ENCODE measurements around the gene OPN4.

OPN4 gene

DNA sequence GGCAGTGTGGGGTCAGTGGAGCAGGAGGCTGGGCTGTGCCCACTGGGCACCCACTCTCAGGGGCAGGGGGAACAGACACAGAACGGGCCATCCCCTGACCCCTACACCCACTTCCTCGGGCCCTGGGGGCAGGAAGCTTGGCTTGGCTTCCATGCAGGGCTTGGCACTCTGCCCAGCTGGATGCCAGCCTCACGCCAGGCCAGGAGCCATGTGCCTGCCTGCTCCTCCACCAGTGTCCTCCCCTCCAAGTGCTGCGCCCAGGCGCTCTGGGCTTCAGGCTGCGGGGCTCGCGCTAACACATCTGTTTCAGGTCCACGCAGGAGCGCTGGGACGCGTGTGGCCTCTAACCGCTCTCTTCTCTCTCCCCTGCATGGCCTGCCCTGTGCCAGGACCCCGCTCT is 26.7 kb downstream of the OPN4 start:
- DNase-seq (ENCODE audit: low read depth) = no peak

GRCh38 chr10:86681722-86682386 is 27.5 kb downstream of the OPN4 start:
- no peak for DNase-seq (ENCODE audit: low read depth)

DNA sequence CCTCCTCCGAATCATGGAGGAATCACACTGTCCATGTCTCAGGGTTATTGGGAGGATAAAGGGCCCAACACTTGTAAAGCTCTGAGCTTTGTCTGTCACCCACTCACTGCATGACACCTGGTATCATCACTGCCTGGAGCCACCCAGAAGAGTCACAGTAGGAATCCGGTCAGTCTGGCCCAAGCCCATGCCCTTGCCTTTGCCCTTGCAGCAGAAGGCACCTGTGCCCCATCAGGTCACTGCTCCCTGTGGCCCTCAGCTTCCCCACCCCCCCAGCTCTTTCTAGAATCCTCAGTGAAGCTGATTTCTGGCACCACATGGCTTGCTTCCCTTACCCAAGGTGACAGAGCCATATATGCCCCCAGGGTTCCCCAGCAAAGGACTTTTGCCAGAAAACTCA is 28.3 kb downstream of the OPN4 start:
- DNase-seq (ENCODE audit: low read depth) = no peak

- no peak for DNase-seq (ENCODE audit: low read depth)
Measured at GRCh38 chr10:86684331-86685097, 30.2 kb downstream of the OPN4 start.

DNA sequence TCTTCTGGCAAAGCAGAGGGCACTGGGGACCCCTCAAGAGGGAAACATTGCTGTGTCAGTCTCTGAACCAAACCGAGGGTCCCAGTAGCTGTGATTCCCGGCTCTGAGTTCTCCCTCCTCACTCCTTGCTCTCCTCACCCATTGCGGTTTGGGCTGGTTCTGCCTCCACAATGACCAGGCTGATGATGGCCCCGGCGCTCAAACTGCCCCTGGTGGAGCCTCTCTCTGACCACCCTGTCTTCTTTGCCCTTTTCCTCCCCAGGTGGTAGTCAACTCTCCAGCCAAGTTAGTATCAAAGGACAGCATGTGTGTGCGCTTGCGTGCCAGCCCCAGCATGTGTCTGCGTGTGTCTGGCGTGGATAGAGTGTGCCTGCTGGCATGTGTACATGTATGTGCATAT is 31.1 kb downstream of the OPN4 start:
- DNase-seq (ENCODE audit: low read depth) = no peak

- no peak for DNase-seq (ENCODE audit: low read depth)
Measured at GRCh38 chr10:86685893-86686632, 31.7 kb downstream of the OPN4 start.

GRCh38 chr10:86686972-86687371 is 32.6 kb downstream of the OPN4 start:
- no peak for DNase-seq (ENCODE audit: low read depth)

DNA sequence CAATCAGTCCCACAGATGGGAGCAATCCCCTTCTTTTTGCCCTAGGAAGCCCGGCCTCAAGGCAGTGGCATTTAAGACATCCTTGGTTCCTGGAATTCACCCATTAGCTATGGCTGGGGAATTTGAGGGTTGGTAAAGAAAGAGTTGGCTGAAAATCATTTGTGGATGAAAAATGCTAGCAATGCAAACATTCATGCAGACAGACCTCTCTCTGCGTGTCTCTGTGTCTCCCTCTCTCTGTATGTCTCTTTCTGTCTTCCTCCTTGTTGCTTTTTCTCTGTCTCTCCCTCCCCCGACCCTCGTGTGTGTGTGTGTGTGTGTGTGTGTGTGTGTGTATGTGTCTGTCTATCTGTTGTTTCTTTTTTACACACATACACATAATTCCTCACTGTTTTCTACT is 33.4 kb downstream of the OPN4 start:
- DNase-seq (ENCODE audit: low read depth) = peak; percentile 83

- DNase-seq (ENCODE audit: low read depth) = peak; percentile 75
Measured at GRCh38 chr10:86688398-86688921, 34.1 kb downstream of the OPN4 start.

- DNase-seq (ENCODE audit: low read depth) = no peak
Measured at GRCh38 chr10:86689146-86689545, 34.8 kb downstream of the OPN4 start.

DNA sequence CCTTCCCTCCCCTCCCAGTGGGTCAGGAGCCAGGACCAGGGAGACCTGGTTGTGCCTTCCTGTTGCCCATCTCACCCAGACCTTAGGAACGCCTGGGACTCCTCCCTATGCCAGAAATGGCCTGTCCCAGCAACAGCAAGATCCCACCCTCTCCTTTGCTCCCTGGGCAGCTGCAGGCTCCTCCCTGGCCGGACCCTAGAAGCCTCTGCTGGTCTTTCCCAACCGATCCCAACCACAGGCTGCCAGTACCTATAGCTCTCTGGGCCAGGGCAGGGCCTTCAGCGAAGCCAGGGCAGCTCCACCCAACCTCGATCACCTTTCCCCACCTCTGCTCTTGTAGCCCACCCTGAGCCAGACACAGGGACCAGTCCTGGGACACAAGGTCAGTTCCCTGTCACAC is 35.9 kb downstream of the OPN4 start:
- DNase-seq (ENCODE audit: low read depth) = no peak

- DNase-seq (ENCODE audit: low read depth) = no peak
Measured at GRCh38 chr10:86690657-86691084, 36.3 kb downstream of the OPN4 start.

DNA sequence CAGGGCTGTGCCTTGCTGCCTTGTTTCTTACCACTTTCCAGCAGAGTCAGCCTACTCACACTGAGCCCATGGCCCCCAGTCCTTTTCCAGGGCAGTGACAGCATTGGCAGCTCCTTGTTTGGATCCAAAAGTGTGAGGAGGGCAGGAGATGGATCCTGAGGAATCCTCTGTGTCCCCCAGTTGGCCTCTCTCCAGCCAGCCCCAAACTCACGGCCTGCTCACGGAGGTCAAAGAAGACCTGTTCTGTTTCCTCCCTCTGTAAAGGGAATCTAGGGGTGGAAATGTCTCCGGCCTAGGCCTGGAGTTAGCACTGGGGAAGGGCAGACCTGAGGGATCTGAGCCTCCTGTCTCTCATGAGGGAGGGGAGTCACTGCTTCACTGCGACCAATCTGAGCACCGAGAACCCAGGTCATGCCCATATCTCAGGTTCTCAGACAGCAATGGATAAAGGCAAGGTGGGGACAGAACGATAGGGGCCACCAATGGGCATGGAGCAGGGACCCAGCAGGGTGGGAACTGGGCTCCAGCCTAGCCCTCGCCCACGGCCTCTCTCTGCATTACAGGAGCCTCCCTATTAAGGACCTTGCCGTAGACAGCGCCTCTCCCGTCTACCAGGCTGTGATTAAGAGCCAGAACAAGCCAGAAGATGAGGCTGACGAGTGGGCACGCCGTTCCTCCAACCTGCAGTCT is 37.1 kb downstream of the OPN4 start:
- DNase-seq (ENCODE audit: low read depth) = no peak

DNA sequence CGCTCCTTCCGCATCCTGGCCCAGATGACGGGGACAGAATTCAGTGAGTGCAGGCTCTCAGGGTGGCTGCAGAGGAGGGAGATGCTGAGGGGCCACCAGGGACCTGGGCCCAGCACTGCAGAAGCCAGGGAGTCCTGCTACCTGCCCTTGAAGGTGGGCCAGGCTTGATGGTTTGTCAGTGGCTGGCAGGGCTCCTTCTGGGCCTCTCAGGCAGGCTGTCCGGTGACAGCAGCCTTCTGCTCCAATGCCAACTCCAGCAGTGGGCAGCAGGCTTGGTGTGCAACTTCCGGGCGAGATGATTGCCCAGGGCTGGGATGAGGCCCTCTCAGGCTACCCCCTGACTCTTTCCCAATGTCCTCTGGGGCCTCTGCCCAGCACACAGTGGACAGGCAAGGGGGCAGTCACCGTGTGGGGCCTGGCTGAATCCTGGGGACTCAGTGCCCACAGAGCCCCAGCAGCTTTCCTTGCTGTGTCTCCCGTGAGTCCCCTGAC is 37.7 kb downstream of the OPN4 start:
- DNase-seq (ENCODE audit: low read depth) = no peak

DNA sequence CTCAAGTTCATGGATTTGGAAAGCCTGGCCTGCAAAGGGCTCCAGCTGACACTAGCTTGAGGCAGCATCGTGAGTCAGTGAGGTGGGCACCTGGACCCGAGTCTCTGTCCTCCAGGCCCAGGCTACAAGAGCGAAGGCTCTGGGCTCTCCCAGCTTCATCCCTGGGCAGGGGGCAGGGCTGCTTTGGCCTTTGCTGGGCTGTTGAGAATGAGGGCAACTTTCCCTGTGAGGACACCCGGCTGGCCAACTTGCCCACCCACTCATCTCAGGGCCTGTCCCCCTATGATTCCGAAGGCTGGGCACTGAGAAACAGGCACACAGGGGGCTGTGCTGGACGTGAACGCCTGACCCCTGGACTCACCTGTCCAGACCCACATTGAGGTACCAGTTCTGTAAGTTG is 38.3 kb downstream of the OPN4 start:
- DNase-seq (ENCODE audit: low read depth) = no peak

- no peak for DNase-seq (ENCODE audit: low read depth)
Measured at GRCh38 chr10:86693275-86693674, 38.9 kb downstream of the OPN4 start.

GRCh38 chr10:86693721-86694369 is 39.5 kb downstream of the OPN4 start:
- peak; percentile 50 for DNase-seq (ENCODE audit: low read depth)

- DNase-seq (ENCODE audit: low read depth) = no peak
Measured at GRCh38 chr10:86698207-86698940, 44.0 kb downstream of the OPN4 start.

- no peak for DNase-seq (ENCODE audit: low read depth)
Measured at GRCh38 chr10:86699125-86699524, 44.8 kb downstream of the OPN4 start.

GRCh38 chr10:86699541-86699940 is 45.2 kb downstream of the OPN4 start:
- no peak for DNase-seq (ENCODE audit: low read depth)
